Lower lobe of right lung (tissue), 2 donors: ENCODE measurements around the gene ANKRD24. TPM values are rescaled to one million over a fixed set of nuclear protein-coding genes. Genes with fewer than 3 reads are reported as not detected.
A peak's percentile ranks its signal among the peaks of the same experiment; 100 is the strongest.

Experiments
- ATAC-seq, 2 donors: fragments of 200-7000 bp; cut with Tn5 transposase; one replicate each; pipeline ENCODE4 v1.9.1; 2020 to 2022; ENCODE audit warnings: mild to moderate bottlenecking in 2 of 2, moderate library complexity in 2 of 2
- DNase-seq: peaks from one replicate; pipeline ENCODE4 v3.0.0-alpha.2; 2020
- H3K27ac ChIP-seq: fragments of 200-600 bp; one replicate; pipeline ENCODE4 v1.8.0; 2022
- H3K27me3 ChIP-seq: fragments of 200-600 bp; one replicate; pipeline ENCODE4 v1.8.0; 2022; ENCODE audit warnings: low read depth
- H3K36me3 ChIP-seq: fragments of 200-600 bp; one replicate; pipeline ENCODE4 v1.8.0; 2022; ENCODE audit warnings: mild to moderate bottlenecking
- H3K4me1 ChIP-seq: fragments of 200-600 bp; one replicate; pipeline ENCODE4 v1.8.0; 2022
- H3K4me3 ChIP-seq: fragments of 200-600 bp; one replicate; pipeline ENCODE4 v1.8.0; 2022; ENCODE audit warnings: mild to moderate bottlenecking
- H3K9me3 ChIP-seq: fragments of 200-600 bp; one replicate; pipeline ENCODE4 v1.8.0; 2022
- CTCF ChIP-seq: fragments of 200-600 bp; IDR thresholded peaks from one replicate; pipeline ENCODE4 v1.8.0; 2022; ENCODE audit warnings: antibody characterized with exemption, mild to moderate bottlenecking
- intact Hi-C: fragments of 100-400 bp; cut with DNase I; formaldehyde crosslinking; loops from one replicate; pipeline ENCODE4 v1.11.0; 2022
- total RNA-seq: library from RNA; stranded (reverse); fragmentation: NEBNext Ultra II Directional; extraction: Animal tissue kit (Norgen Biotek cat#: 25700); gene quantifications from one replicate; pipeline ENCODE4 v1.2.1, GENCODE V29; 2021
- donor health status: DM: no; HTN: yes; CAD: no; lungs with severe emphysema.

Gene ANKRD24
- total RNA-seq, 1 donor from 2014 or later = 1.9 TPM

GRCh38 chr19:4174895-4175668 lies 7.4 kb upstream of the ANKRD24 start:
- DNase-seq (no peak), ATAC-seq (peak in 1 of 2 donors; percentile 3)
- intact Hi-C loops = no loop called here
- no peak overlapping the region for H3K4me3 ChIP-seq
- no peaks in the 10 kb centered on the region for H3K9me3 ChIP-seq
- peaks cover 12% of the 10 kb centered on the region for H3K27me3 ChIP-seq
- TF ChIP-seq CTCF = no peak
- no peaks in the 10 kb centered on the region for H3K4me1 ChIP-seq
- peaks cover 54% of the 10 kb centered on the region for H3K36me3 ChIP-seq
- no peak overlapping the region for H3K27ac ChIP-seq

DNA sequence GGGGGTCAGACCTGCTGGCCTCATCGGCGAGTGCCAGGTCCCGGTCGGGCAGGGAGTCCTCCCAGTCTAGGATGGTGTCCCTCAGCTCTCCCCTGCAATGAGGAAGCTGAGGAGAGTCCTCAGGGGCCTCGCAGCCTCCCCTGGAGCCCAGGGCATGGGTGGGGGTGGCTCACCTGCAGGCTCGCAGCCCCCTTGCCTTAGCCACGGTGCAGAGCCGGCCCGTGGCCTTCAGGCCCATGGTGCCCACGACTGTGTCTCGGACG lies 6.9 kb upstream of the ANKRD24 start:
- H3K4me1 ChIP-seq = peaks cover 2% of the 10 kb centered on the region
- DNase-seq (no peak), ATAC-seq (peak in 1 of 2 donors; percentile 7)
- H3K27ac ChIP-seq = no peak overlapping the region
- peaks cover 59% of the 10 kb centered on the region for H3K36me3 ChIP-seq
- H3K9me3 ChIP-seq = no peaks in the 10 kb centered on the region
- intact Hi-C loops = no loop called here
- no peak overlapping the region for H3K4me3 ChIP-seq
- peaks cover 12% of the 10 kb centered on the region for H3K27me3 ChIP-seq
- TF ChIP-seq CTCF = no peak

DNA sequence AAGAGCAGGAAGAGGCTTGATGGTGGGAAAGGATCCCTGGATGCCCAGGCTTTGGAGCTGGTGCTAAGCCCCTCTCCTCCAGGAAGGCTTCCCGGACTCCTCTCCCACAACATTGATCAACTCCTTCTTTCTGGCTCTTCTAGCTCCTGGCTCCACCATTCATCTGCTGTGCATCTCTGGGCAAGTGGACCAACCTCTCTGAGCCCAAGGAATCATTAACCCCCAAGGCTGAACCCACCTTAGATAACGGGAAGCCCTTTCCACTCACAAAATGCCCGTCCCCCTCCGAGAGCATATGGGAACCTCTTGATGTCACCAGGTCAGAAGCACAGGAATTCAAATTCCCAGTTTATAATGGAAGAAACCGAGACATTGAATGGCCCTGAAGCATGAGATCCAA lies 5.3 kb upstream of the ANKRD24 start:
- Histone ChIP-seq H3K9me3 (no peaks in the 10 kb centered on the region), H3K27ac (no peak overlapping the region), H3K36me3 (peaks cover 60% of the 10 kb centered on the region), H3K27me3 (peaks cover 5% of the 10 kb centered on the region), H3K4me3 (no peak overlapping the region), H3K4me1 (peaks cover 16% of the 10 kb centered on the region)
- intact Hi-C loops = no loop called here
- DNase-seq = no peak
- ATAC-seq = no peak
- no peak for TF ChIP-seq CTCF

DNA sequence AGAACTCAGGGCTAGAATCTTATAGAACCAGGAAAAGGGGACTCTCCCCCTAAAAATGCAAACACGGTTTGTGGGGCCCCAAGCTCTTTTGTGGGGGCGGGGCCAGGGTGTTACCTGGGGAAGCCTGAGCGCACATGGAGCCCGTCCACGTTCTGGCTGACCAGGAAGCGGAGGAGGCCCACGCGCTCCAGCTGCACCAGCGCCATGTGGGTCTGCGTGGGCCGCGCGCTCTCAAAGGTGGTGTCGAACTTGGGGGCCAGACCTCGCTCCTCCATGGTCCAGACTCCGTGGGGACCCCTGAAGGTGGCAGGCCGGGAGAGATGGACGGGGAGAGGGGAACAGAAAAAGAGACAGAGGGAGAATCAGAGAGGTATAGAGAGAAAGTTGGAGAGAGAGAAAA lies 3.5 kb upstream of the ANKRD24 start:
- ATAC-seq = no peak
- intact Hi-C loops = no loop called here

DNA sequence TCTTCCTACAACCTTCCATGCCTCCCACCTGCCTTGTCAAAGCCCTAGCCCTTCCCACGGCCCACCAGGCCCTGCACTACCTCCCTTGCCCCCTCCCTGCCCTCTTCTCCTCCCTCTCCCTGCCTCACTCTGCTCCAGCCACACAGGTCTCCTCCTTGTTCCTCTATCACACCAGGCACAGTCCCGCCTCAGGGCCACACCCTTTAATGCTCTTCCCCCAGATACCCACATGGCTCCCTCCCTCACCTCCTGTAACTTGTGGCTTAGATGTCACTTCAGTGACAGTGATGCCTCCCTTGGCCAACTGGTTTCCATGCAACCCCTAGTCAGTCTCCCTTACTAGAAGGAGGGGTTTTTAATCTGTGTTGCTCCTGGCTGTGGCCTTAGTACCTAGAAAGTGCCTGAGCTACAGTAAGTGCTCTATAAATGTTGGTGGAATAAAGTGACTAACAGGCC lies 1.4 kb upstream of the ANKRD24 start:
- H3K9me3 ChIP-seq = no peaks in the 10 kb centered on the region
- intact Hi-C loops = no loop called here
- H3K4me1 ChIP-seq = peaks cover 30% of the 10 kb centered on the region
- H3K4me3 ChIP-seq = peak overlapping the region; percentile 94
- no peak for DNase-seq
- no peaks in the 10 kb centered on the region for H3K27me3 ChIP-seq
- ATAC-seq = no peak
- H3K36me3 ChIP-seq = peaks cover 44% of the 10 kb centered on the region
- no peak overlapping the region for H3K27ac ChIP-seq
- no peak for TF ChIP-seq CTCF

More for the DNA sequence above, 3.5 kb upstream of the ANKRD24 start:
- no peak for DNase-seq
- Histone ChIP-seq H3K4me3 (no peak overlapping the region), H3K27ac (no peak overlapping the region), H3K4me1 (peaks cover 27% of the 10 kb centered on the region), H3K27me3 (no peaks in the 10 kb centered on the region), H3K9me3 (no peaks in the 10 kb centered on the region), H3K36me3 (peaks cover 60% of the 10 kb centered on the region)
- TF ChIP-seq CTCF = no peak
